GM12874 (cell line): ENCODE results near the gene CACNB2.

ENCODE experiments used
- TF ChIP-seq, protein P1 (sequence below): IDR thresholded peaks from 2 replicates; pipeline ENCODE4 v1.5.1; 2011; ENCODE audit warnings: low read depth, mild to moderate bottlenecking, control low read depth, low read length, moderate library complexity; ENCODE audit not compliant: insufficient read depth

CACNB2 gene

DNA sequence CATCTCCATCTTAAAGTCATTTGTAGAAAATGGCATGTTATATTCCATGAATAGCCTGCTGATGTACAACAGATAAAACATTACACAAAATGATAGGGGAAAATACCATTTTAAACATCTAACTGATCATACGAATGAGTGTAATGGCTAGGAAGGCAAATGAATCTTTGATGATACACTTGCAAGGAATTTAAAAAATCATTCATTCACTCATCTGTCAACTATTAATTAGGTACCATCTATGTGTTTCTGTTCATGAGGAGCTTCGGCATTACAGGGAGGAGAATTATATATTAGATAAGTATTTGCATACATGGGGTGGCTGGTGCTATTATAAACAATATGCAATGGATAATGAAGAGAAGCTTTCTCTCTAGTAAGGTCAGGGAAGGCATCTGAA lies 183.7 kb downstream of the CACNB2 start:
- TF ChIP-seq, protein P1, sequence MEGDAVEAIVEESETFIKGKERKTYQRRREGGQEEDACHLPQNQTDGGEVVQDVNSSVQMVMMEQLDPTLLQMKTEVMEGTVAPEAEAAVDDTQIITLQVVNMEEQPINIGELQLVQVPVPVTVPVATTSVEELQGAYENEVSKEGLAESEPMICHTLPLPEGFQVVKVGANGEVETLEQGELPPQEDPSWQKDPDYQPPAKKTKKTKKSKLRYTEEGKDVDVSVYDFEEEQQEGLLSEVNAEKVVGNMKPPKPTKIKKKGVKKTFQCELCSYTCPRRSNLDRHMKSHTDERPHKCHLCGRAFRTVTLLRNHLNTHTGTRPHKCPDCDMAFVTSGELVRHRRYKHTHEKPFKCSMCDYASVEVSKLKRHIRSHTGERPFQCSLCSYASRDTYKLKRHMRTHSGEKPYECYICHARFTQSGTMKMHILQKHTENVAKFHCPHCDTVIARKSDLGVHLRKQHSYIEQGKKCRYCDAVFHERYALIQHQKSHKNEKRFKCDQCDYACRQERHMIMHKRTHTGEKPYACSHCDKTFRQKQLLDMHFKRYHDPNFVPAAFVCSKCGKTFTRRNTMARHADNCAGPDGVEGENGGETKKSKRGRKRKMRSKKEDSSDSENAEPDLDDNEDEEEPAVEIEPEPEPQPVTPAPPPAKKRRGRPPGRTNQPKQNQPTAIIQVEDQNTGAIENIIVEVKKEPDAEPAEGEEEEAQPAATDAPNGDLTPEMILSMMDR = no peak

DNA sequence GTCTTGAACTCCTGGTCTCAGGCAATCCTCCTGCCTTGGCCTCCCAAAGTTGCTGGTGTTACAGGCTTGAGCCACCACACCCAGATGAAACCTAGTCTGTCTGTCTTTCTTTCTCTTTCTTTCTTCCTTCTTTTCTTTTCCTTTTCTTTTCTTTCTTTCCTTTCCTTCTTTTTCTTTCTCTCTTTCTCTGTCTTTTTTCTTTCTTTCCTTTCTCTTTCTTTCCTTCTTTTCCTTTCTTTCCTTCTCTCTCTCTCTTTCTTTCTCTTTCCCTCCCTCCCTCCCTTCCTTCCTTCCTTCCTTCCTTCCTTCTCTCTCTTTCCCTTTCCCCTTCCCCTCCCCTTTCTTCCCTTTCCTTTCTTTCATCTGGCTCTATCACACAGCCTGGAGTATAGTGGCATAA lies 185.2 kb downstream of the CACNB2 start:
- TF ChIP-seq, protein P1 = no peak

DNA sequence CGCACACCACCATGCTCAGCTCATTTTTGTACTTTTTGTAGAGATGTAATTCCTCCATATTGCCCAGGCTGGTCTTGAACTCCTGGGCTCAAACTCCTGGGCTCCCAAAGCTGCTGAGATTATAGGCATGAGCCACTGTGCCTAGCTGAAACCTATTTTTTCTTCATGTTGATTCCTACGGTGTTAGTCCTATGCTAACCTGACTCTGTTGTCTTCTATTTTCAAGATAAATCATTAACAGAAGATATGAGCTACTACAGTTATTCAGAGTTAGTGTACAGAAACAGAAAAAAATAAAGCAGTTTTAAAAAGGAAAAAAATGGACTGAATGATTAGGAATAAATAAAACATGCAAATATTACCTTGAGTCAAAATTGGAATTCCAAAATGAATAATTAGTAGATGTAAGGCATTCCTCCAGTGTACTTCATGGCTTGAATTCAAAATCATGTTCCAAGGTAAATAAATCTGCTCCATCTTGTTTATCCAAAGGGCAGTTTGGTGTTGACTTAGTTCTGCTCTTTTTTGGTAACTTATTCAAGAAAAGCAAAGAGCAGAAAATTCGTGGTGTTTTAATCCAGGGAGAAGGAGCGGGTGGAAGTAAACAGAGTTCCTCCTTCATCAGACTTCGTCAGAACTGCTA lies 185.8 kb downstream of the CACNB2 start:
- TF ChIP-seq, protein P1 = no peak

DNA sequence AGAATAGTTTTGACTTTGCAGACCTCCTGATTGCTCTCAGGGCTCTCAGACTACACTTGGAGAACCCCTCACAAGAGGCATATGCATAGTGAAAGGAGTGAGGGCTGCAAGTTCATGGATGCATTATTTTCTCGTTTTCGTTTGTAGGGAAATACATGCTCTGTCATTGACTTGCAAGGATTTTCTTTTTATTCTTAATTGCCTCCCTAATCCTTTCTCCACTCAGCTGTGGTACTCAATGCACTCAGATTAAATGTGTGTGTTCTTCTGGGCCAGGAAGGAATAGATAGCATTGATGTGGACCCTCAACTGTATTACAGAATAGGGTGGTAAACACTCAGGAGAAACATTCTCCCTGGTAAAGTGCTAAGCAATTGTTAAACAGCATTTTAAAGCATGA lies 188.7 kb downstream of the CACNB2 start:
- TF ChIP-seq, protein P1 = no peak

DNA sequence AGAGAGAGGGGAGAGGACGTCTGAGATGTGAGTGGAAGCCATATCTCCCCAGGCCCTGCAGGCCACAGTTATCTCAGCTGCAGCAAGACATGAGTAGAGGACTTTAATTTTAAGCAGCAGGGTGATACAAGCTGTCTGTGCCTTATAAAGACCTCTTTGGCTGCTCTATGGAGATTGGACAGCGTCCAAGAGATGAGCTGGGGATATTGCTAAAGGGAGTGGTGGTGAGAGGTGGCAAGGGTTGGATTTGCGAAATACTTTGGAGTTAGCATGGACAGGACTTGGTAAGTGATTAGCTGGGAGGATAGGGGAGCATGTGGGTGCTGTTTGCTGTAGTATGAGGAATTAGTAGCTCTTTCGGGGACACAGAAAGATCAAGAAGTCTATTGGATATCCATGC lies 191.8 kb downstream of the CACNB2 start:
- TF ChIP-seq, protein P1 = no peak

DNA sequence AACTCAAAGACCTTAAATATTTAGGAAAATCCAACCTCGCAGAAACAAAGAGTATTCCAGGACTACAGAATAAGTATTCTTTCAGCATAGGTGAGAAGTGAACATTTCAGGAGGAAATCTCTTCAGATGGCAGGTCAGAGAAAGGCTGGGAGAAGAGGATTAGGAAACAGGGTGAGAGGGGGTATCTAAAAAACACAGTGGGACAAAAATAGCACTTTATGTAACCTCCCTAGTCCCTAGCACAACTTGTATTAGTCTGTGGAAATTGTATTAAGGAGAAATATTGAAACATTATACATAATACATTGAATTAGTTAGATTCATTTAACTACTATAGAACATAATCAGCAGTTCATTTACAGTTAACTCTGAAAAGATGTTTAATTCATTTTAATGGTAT lies 192.3 kb downstream of the CACNB2 start:
- TF ChIP-seq, protein P1 = no peak

DNA sequence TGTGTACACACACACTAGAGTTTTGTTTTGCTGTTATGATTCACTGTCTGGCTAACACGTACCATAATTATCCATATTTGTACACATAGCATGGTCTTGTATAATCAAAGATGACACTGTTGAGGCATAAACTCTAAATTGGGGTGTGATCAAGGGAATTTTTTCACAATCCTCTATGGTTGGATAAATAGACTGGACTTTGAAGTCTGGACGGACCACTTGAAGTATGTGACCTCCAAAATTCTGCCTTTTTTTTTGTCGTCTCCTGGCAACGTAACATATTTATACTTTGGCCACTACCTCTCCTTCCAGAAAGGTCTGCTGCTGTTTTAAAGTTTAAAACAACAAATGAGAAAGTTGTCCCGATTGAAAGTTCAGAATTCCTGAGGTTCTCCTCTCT lies 193.4 kb downstream of the CACNB2 start:
- TF ChIP-seq, protein P1 = no peak
